ENCODE results near the gene AR. TPM values are rescaled to one million over a fixed set of nuclear protein-coding genes. Genes with fewer than 3 reads are reported as not detected.

The AR gene
- total RNA-seq, 1 donor from 2014 or later: 6.7 TPM

DNA sequence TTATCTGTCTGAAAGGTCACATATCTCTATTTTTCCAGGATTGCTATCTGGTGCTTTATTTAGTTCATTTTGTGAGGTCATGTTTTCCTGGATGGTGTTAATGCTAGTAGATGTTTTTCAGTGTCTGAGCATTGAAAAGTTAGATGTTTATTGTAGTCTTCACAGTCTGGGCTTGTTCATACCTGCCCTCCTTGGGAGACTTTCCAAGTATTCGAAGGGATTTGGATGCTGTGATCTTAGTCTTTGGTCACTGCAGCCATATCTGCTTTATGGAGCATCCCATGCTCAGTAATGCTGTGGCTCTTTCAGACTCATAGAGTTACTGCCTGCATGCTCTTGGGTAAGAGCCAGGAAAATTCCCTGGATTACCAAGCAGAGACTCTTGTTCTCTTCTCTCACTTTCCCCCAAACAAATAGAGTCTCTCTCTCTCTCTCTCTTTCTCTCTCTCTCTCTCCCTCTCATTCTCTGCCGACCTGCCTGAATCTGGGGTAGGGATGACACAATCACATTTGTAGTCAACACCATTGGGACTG, 130.0 kb downstream of the AR start:
- Histone ChIP-seq H3K4me2 (no peak overlapping the region), H3K27ac (no peak overlapping the region), H3K79me2 (ENCODE audit: low read depth) (no peaks in the 10 kb centered on the region), H3K9me3 (ENCODE audit: low read depth) (no peaks in the 10 kb centered on the region), H2AFZ (replicated peaks) (no peak overlapping the region), H3K4me1 (no peaks in the 10 kb centered on the region), H3K27me3 (no peaks in the 10 kb centered on the region), H3F3A (ENCODE audit: low read depth) (no peaks in the 10 kb centered on the region), H3K4me3 (no peak overlapping the region), H3K36me3 (no peaks in the 10 kb centered on the region), H3K9ac (no peak overlapping the region), H4K20me1 (ENCODE audit: low read depth) (no peaks in the 10 kb centered on the region)
- Mint-ChIP-seq H3K27ac (no peak overlapping the region), H3K36me3 (peaks cover 2% of the 10 kb centered on the region), H3K4me1 (no peaks in the 10 kb centered on the region), H3K27me3 (ENCODE audit: insufficient read depth, low read depth) (peaks cover 5% of the 10 kb centered on the region), H3K9me3 (peaks cover 16% of the 10 kb centered on the region), H3K4me3 (no peak overlapping the region)
- TF ChIP-seq EZH2 (IDR thresholded peaks at IDR 0.05) (no peak), EZH2phosphoT487 (IDR thresholded peaks at IDR 0.05) (no peak)
- TF ChIP-seq, protein P1, sequence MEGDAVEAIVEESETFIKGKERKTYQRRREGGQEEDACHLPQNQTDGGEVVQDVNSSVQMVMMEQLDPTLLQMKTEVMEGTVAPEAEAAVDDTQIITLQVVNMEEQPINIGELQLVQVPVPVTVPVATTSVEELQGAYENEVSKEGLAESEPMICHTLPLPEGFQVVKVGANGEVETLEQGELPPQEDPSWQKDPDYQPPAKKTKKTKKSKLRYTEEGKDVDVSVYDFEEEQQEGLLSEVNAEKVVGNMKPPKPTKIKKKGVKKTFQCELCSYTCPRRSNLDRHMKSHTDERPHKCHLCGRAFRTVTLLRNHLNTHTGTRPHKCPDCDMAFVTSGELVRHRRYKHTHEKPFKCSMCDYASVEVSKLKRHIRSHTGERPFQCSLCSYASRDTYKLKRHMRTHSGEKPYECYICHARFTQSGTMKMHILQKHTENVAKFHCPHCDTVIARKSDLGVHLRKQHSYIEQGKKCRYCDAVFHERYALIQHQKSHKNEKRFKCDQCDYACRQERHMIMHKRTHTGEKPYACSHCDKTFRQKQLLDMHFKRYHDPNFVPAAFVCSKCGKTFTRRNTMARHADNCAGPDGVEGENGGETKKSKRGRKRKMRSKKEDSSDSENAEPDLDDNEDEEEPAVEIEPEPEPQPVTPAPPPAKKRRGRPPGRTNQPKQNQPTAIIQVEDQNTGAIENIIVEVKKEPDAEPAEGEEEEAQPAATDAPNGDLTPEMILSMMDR (IDR thresholded peaks at IDR 0.05): no peak
- DNase-seq (ENCODE audit: low spot score): no peak

DNA sequence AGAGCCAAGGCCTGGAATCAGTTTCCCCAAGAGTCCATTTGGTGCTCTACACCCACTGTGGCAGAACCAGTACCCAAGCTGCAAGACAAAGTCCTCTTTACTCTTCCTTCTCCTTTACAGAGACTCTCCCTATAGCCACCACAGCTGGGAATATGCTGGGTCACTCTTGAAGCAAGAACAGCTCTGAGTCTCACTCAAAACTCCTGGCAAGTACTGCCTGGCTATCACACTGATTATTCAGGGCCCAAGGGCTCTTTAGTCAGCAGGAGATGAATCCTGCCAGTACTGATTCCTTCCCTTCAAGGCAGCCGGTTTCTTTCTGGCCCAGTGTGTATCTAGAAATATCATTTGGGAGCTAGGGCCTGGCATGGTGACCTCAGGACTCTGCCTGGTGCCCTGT, 130.9 kb downstream of the AR start:
- Histone ChIP-seq H3K9me3 (ENCODE audit: low read depth) (no peaks in the 10 kb centered on the region), H2AFZ (replicated peaks) (no peak overlapping the region), H3K79me2 (ENCODE audit: low read depth) (no peaks in the 10 kb centered on the region), H3F3A (ENCODE audit: low read depth) (no peaks in the 10 kb centered on the region), H3K9ac (no peak overlapping the region), H3K4me3 (no peak overlapping the region), H3K4me2 (no peak overlapping the region), H3K27me3 (no peaks in the 10 kb centered on the region), H3K27ac (no peak overlapping the region), H3K36me3 (no peaks in the 10 kb centered on the region), H3K4me1 (no peaks in the 10 kb centered on the region), H4K20me1 (ENCODE audit: low read depth) (no peaks in the 10 kb centered on the region)
- no peak overlapping the region for H3K4me3 Mint-ChIP-seq
- no peak for DNase-seq (ENCODE audit: low spot score)
- no peaks in the 10 kb centered on the region for H3K4me1 Mint-ChIP-seq
- H3K27me3 Mint-ChIP-seq (ENCODE audit: insufficient read depth, low read depth): peaks cover 3% of the 10 kb centered on the region
- TF ChIP-seq, protein P1 (IDR thresholded peaks at IDR 0.05): no peak
- TF ChIP-seq EZH2phosphoT487 (IDR thresholded peaks at IDR 0.05): no peak
- no peak for TF ChIP-seq EZH2 (IDR thresholded peaks at IDR 0.05)
- peaks cover 2% of the 10 kb centered on the region for H3K36me3 Mint-ChIP-seq
- H3K9me3 Mint-ChIP-seq: peaks cover 16% of the 10 kb centered on the region
- H3K27ac Mint-ChIP-seq: no peak overlapping the region

DNA sequence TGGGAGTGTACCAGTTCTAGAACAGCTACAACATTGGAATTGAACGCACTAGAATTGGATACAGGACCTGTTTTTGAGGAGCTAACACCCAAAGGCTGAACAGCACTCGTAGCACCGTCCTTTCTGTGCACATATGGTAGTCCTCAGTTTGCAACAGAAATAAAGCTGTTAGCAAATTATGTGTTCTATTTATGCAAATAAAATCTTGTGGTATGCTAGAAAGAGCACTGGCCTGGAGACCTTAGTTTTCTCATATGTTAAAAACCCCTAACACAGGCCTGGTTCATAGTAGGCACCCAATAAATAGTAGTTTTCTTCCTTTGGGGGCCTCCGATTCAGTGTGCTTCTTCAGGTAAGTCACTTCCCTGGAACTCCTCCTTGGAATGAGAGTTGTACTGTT, 140.3 kb downstream of the AR start:
- peaks cover 8% of the 10 kb centered on the region for H3K9me3 ChIP-seq (ENCODE audit: low read depth)
- H3K4me3 Mint-ChIP-seq: no peak overlapping the region
- TF ChIP-seq, protein P1 (IDR thresholded peaks at IDR 0.05): no peak
- TF ChIP-seq EZH2phosphoT487 (IDR thresholded peaks at IDR 0.05) (no peak), EZH2 (IDR thresholded peaks at IDR 0.05) (no peak)

More for the DNA sequence above, 140.3 kb downstream of the AR start:
- H3K79me2 ChIP-seq (ENCODE audit: low read depth): no peaks in the 10 kb centered on the region
- H3K27ac Mint-ChIP-seq: no peak overlapping the region
- H3K36me3 Mint-ChIP-seq: peaks cover 1% of the 10 kb centered on the region
- H3K27me3 Mint-ChIP-seq (ENCODE audit: insufficient read depth, low read depth): no peaks in the 10 kb centered on the region
- peaks cover 7% of the 10 kb centered on the region for H3K9me3 Mint-ChIP-seq
- no peaks in the 10 kb centered on the region for H4K20me1 ChIP-seq (ENCODE audit: low read depth)
- H3K4me3 ChIP-seq: no peak overlapping the region
- no peak overlapping the region for H3K9ac ChIP-seq
- H3K27ac ChIP-seq: no peak overlapping the region
- no peaks in the 10 kb centered on the region for H3K4me1 Mint-ChIP-seq
- H3K4me1 ChIP-seq: no peaks in the 10 kb centered on the region
- H3F3A ChIP-seq (ENCODE audit: low read depth): no peaks in the 10 kb centered on the region
- H2AFZ ChIP-seq (replicated peaks): no peak overlapping the region
- no peaks in the 10 kb centered on the region for H3K36me3 ChIP-seq
- H3K4me2 ChIP-seq: no peak overlapping the region
- no peaks in the 10 kb centered on the region for H3K27me3 ChIP-seq
- DNase-seq (ENCODE audit: low spot score): no peak

All from neural progenitor cell (in vitro differentiated cells).